Liver (tissue), 9 donors: ENCODE data around the gene GARIN5B. TPM values are rescaled to one million over a fixed set of nuclear protein-coding genes. Genes with fewer than 3 reads are reported as not detected.
A peak's percentile ranks its signal among the peaks of the same experiment; 100 is the strongest.

Experiments used
- DNase-seq: peaks from one replicate; pipeline ENCODE4 v3.0.0-alpha.2; 2017; ENCODE audit warnings: low spot score
- H3K27ac ChIP-seq, 2 donors: one replicate each; pipeline ENCODE4 v1.7.0; 2013; ENCODE audit warnings: inconsistent platforms in 2 of 2, low read length in 2 of 2, control low read depth in 1 of 2, low read depth in 1 of 2, mild to moderate bottlenecking in 1 of 2
- H3K27me3 ChIP-seq, 4 donors: one replicate each; pipeline versions ENCODE4 v1.6.1 to v1.7.0; 2013; ENCODE audit warnings: low read length in 3 of 4, inconsistent platforms in 1 of 4, mild to moderate bottlenecking in 1 of 4, moderate library complexity in 1 of 4; ENCODE audit not compliant: control insufficient read depth in 4 of 4, insufficient read depth in 4 of 4
- H3K36me3 ChIP-seq, 4 donors: one replicate each; pipeline versions ENCODE4 v1.6.1 to v1.7.0; 2013; ENCODE audit warnings: low read length in 3 of 4, mild to moderate bottlenecking in 3 of 4, low read depth in 1 of 4, moderate library complexity in 1 of 4; ENCODE audit not compliant: control insufficient read depth in 4 of 4, insufficient read depth in 3 of 4
- H3K4me1 ChIP-seq, 4 donors: one replicate each; pipeline versions ENCODE4 v1.6.1 to v1.7.0; 2013; ENCODE audit warnings: low read length in 3 of 4, mild to moderate bottlenecking in 3 of 4, moderate library complexity in 1 of 4; ENCODE audit not compliant: control insufficient read depth in 4 of 4, insufficient read depth in 4 of 4
- H3K4me3 ChIP-seq, 3 donors: one replicate each; pipeline versions ENCODE4 v1.6.1 to v1.7.0; 2013; ENCODE audit warnings: low read length in 3 of 3, control low read depth in 1 of 3, low read depth in 1 of 3, mild to moderate bottlenecking in 1 of 3
- H3K9ac ChIP-seq, 2 donors: one replicate each; pipeline ENCODE4 v1.7.0; 2013; ENCODE audit warnings: low read length in 2 of 2, mild to moderate bottlenecking in 2 of 2, moderate library complexity in 2 of 2, control low read depth in 1 of 2, low read depth in 1 of 2
- H3K9me3 ChIP-seq, 4 donors: one replicate each; pipeline versions ENCODE4 v1.6.1 to v1.7.0; 2013; ENCODE audit warnings: low read length in 3 of 4; ENCODE audit not compliant: control insufficient read depth in 4 of 4
- EGR1 ChIP-seq, 2 donors: IDR thresholded peaks; 2 replicates each; pipeline ENCODE4 v1.6.1; 2016 to 2018; ENCODE audit warnings: antibody characterized with exemption in 2 of 2, low read depth in 2 of 2
- FOXA1 ChIP-seq: IDR thresholded peaks from 2 replicates; pipeline ENCODE4 v1.6.1; 2016; ENCODE audit warnings: antibody characterized with exemption
- FOXA2 ChIP-seq: IDR thresholded peaks from 2 replicates; pipeline ENCODE4 v1.6.1; 2016; ENCODE audit warnings: antibody characterized with exemption
- GABPA ChIP-seq, 2 donors: IDR thresholded peaks in 1 of 2; conservative IDR thresholded peaks in 1 of 2; 2 replicates each; pipeline ENCODE4 v1.6.1; 2016; ENCODE audit warnings: antibody characterized with exemption in 2 of 2, mild to moderate bottlenecking in 1 of 2, moderate library complexity in 1 of 2
- HNF4A ChIP-seq, 2 donors: conservative IDR thresholded peaks; 2 replicates each; pipeline ENCODE4 v1.6.1; 2016; ENCODE audit warnings: antibody characterized with exemption in 2 of 2, mild to moderate bottlenecking in 2 of 2
- HNF4G ChIP-seq: IDR thresholded peaks from 2 replicates; pipeline ENCODE4 v1.6.1; 2016; ENCODE audit warnings: antibody characterized with exemption
- JUND ChIP-seq, 2 donors: IDR thresholded peaks; 2 replicates each; pipeline ENCODE4 v1.6.1; 2016; ENCODE audit warnings: antibody characterized with exemption in 2 of 2
- MAX ChIP-seq: IDR thresholded peaks from 2 replicates; pipeline ENCODE4 v1.6.1; 2016; ENCODE audit warnings: antibody characterized with exemption
- NR2F2 ChIP-seq: IDR thresholded peaks from 2 replicates; pipeline ENCODE4 v1.6.1; 2016; ENCODE audit warnings: antibody characterized with exemption
- RAD21 ChIP-seq, 2 donors: IDR thresholded peaks; 2 replicates each; pipeline ENCODE4 v1.6.1; 2016; ENCODE audit warnings: antibody characterized with exemption in 2 of 2, mild to moderate bottlenecking in 2 of 2
- RXRA ChIP-seq, 2 donors: IDR thresholded peaks; 2 replicates each; pipeline ENCODE4 v1.6.1; 2017 to 2018; ENCODE audit warnings: antibody characterized with exemption in 2 of 2, mild to moderate bottlenecking in 1 of 2
- SP1 ChIP-seq: IDR thresholded peaks from 2 replicates; pipeline ENCODE4 v1.6.1; 2018; ENCODE audit warnings: antibody characterized with exemption, mild to moderate bottlenecking
- TAF1 ChIP-seq: conservative IDR thresholded peaks from 2 replicates; pipeline ENCODE4 v1.6.1; 2016; ENCODE audit warnings: antibody characterized with exemption, mild to moderate bottlenecking
- YY1 ChIP-seq: IDR thresholded peaks from 2 replicates; pipeline ENCODE4 v1.6.1; 2016; ENCODE audit warnings: antibody characterized with exemption, mild to moderate bottlenecking
- ZBTB33 ChIP-seq: IDR thresholded peaks from 2 replicates; pipeline ENCODE4 v1.6.1; 2016; ENCODE audit warnings: antibody characterized with exemption
- WGBS: extraction: QIAGEN DNeasy Blood & Tissue Kit; methylation state at CpG from one replicate; pipeline ENCODE4 v1.1.7; 2013; 5-methylcytosine and 5-hydroxymethylcytosine counted together
- polyA plus RNA-seq, 2 donors: library from polyadenylated mRNA; stranded (reverse) in 1 of 2; unstranded in 1 of 2; fragments of 200-250 nt in 1 of 2; fragments of >200 nt in 1 of 2; fragmentation: Nextera tagmentation in 1 of 2; extraction: Ambion mirVana in 1 of 2; gene quantifications; one replicate each; pipeline versions ENCODE4 v1.2.1 to v1.2.3, GENCODE V29; 2013 to 2015
- total RNA-seq, 2 donors: library from RNA; depleted of rRNA; stranded (reverse); fragments of >200 nt; gene quantifications; one replicate each; pipeline ENCODE4 v1.2.3, GENCODE V29; 2014
- TF ChIP-seq, protein P1 (sequence below): IDR thresholded peaks from 2 replicates; pipeline ENCODE4 v1.6.1; 2016; ENCODE audit warnings: antibody characterized with exemption
- TF ChIP-seq, protein P2 (sequence below): IDR thresholded peaks from 2 replicates; pipeline ENCODE4 v1.6.1; 2016; ENCODE audit warnings: antibody characterized with exemption, mild to moderate bottlenecking
- TF ChIP-seq, protein P3 (sequence below): fragments of 150-350 bp; IDR thresholded peaks from 2 replicates; pipeline ENCODE4 v1.5.1; 2017; ENCODE audit warnings: improper control_type of control experiment, low read depth, low read length; ENCODE audit not compliant: missing input control
- donor health status: healthy.
- donor health status: healthy.
- donor health status: healthy.
- donor health status: healthy.
- donor health status: healthy.

The GARIN5B gene
- total and polyA plus RNA-seq, 4 donors = not detected

DNA sequence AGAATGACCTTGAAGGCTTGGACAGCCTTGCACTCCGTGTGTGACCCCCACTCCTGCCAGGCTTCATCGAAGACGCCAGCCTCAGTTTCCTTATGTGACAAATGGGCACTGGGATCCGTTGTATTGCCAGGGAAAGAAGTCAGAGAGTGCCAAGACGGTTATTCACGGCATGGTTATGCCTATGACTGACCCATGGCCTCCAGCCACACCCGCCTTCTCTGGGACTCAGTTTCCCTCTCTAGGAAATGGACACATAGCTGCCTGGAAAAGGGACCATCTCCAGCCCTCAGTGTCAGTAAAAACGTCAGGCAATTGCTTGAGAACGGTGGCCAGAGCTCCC is 45.4 kb upstream of the GARIN5B start:
- Histone ChIP-seq H3K4me3 (peak overlapping the region; percentile 2 to 49 (median 24)), H3K9ac (no peak overlapping the region), H3K27ac (peak overlapping the region; percentile 62 to 96), H3K36me3 (peaks cover 0 to 4% (median 2%) of the 10 kb centered on the region in 4 donors), H3K9me3 (no peaks in the 10 kb centered on the region), H3K4me1 (peaks cover 0 to 4% (median 2%) of the 10 kb centered on the region in 4 donors), H3K27me3 (no peaks in the 10 kb centered on the region)
- 69% methylated on average over 9 of the region's 9 CpGs for WGBS
- no peak for DNase-seq
- TF ChIP-seq RXRA (IDR thresholded peaks at IDR 0.05) = peak in 1 of 2 donors; percentile 3
- TF ChIP-seq, protein P1, sequence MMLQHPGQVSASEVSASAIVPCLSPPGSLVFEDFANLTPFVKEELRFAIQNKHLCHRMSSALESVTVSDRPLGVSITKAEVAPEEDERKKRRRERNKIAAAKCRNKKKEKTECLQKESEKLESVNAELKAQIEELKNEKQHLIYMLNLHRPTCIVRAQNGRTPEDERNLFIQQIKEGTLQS = no peak

DNA sequence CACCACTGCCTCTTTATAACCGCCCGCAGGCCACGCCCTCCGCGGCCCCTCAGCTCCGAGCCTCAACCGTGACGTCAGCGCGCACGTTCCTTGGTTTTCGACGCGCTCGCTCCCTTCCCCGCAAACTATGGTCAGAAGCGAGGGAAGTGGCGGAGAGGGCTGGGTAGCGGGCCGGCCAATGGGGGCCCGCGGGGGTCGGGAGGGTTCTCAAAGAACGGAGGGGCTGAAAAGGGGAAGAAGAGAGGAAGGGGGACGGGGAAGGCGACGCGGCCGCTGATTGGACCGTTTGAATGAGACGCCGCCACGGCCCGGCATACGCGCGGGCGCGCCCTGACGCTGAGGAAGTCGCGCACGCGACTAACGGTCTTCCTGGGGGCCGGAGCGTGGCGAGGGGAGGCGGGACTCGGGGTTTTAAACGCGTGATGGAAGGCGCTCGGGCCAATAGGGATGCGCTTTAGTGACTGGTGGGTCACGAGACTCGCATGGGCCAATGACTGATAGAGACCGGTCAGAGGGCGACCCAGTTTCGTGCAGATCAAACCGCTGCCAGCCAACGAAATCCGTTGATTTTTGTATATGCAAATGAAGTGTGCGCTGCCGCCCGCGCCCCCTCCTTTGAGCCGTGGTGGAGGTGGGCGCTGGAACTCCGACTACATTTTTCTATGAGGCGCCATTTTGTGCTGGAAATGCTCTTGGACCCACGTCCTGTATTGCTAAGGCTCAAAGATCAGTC is 44.9 kb upstream of the GARIN5B start:
- Histone ChIP-seq H3K4me1 (peaks cover 0 to 4% (median 2%) of the 10 kb centered on the region in 4 donors), H3K9ac (peak overlapping the region in 1 of 2 donors; percentile 47), H3K27ac (peak overlapping the region; percentile 91 to 96), H3K4me3 (peak overlapping the region; percentile 49 to 78 (median 73)), H3K9me3 (no peaks in the 10 kb centered on the region), H3K27me3 (no peaks in the 10 kb centered on the region), H3K36me3 (peaks cover 0 to 7% (median 3%) of the 10 kb centered on the region in 4 donors)
- TF ChIP-seq TAF1 (no peak), FOXA2 (no peak), EGR1 (IDR thresholded peaks at IDR 0.05; ENCODE audit: low read depth in 2 of 2) (peak; percentile 18 to 42), GABPA (IDR thresholded peaks at IDR 0.05 in 1 of 2, conservative IDR thresholded peaks at IDR 0.05 in 1 of 2) (peak in 1 of 2 donors; percentile 83), NR2F2 (peak; percentile 61), RXRA (IDR thresholded peaks at IDR 0.05) (peak in 1 of 2 donors; percentile 51), JUND (IDR thresholded peaks at IDR 0.05) (no peak), RAD21 (IDR thresholded peaks at IDR 0.05) (no peak), ZBTB33 (peak; percentile 42), SP1 (peak; percentile 90), YY1 (peak; percentile 97), HNF4G (no peak), MAX (peak; percentile 92), HNF4A (conservative IDR thresholded peaks at IDR 0.05) (peak in 1 of 2 donors; percentile 4), FOXA1 (no peak)
- TF ChIP-seq, protein P1 = no peak
- TF ChIP-seq, protein P2, sequence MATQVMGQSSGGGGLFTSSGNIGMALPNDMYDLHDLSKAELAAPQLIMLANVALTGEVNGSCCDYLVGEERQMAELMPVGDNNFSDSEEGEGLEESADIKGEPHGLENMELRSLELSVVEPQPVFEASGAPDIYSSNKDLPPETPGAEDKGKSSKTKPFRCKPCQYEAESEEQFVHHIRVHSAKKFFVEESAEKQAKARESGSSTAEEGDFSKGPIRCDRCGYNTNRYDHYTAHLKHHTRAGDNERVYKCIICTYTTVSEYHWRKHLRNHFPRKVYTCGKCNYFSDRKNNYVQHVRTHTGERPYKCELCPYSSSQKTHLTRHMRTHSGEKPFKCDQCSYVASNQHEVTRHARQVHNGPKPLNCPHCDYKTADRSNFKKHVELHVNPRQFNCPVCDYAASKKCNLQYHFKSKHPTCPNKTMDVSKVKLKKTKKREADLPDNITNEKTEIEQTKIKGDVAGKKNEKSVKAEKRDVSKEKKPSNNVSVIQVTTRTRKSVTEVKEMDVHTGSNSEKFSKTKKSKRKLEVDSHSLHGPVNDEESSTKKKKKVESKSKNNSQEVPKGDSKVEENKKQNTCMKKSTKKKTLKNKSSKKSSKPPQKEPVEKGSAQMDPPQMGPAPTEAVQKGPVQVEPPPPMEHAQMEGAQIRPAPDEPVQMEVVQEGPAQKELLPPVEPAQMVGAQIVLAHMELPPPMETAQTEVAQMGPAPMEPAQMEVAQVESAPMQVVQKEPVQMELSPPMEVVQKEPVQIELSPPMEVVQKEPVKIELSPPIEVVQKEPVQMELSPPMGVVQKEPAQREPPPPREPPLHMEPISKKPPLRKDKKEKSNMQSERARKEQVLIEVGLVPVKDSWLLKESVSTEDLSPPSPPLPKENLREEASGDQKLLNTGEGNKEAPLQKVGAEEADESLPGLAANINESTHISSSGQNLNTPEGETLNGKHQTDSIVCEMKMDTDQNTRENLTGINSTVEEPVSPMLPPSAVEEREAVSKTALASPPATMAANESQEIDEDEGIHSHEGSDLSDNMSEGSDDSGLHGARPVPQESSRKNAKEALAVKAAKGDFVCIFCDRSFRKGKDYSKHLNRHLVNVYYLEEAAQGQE = peak; percentile 5
- TF ChIP-seq, protein P3, sequence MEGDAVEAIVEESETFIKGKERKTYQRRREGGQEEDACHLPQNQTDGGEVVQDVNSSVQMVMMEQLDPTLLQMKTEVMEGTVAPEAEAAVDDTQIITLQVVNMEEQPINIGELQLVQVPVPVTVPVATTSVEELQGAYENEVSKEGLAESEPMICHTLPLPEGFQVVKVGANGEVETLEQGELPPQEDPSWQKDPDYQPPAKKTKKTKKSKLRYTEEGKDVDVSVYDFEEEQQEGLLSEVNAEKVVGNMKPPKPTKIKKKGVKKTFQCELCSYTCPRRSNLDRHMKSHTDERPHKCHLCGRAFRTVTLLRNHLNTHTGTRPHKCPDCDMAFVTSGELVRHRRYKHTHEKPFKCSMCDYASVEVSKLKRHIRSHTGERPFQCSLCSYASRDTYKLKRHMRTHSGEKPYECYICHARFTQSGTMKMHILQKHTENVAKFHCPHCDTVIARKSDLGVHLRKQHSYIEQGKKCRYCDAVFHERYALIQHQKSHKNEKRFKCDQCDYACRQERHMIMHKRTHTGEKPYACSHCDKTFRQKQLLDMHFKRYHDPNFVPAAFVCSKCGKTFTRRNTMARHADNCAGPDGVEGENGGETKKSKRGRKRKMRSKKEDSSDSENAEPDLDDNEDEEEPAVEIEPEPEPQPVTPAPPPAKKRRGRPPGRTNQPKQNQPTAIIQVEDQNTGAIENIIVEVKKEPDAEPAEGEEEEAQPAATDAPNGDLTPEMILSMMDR = no peak
- WGBS = 2% methylated on average over 72 of the region's 72 CpGs
- peak; percentile 94 for DNase-seq
